ENCODE measurements around the gene EFNA2.
A peak's percentile ranks its signal among the peaks of the same experiment; 100 is the strongest.

EFNA2 gene

GRCh38 chr19:1259876-1260748, 25.6 kb upstream of the EFNA2 start:
- peak; percentile 21 for ATAC-seq
- TF ChIP-seq ZFP3 (CRISPR knock-in tag; IDR thresholded peaks at IDR 0.05): no peak
- no peak for TF ChIP-seq GLIS3 (CRISPR knock-in tag; IDR thresholded peaks at IDR 0.05)
- peak; percentile 30; the same call in 1 of the 2 replicates for TF ChIP-seq CSRNP3 (CRISPR knock-in tag; IDR thresholded peaks at IDR 0.05)
- TF ChIP-seq, protein P1, sequence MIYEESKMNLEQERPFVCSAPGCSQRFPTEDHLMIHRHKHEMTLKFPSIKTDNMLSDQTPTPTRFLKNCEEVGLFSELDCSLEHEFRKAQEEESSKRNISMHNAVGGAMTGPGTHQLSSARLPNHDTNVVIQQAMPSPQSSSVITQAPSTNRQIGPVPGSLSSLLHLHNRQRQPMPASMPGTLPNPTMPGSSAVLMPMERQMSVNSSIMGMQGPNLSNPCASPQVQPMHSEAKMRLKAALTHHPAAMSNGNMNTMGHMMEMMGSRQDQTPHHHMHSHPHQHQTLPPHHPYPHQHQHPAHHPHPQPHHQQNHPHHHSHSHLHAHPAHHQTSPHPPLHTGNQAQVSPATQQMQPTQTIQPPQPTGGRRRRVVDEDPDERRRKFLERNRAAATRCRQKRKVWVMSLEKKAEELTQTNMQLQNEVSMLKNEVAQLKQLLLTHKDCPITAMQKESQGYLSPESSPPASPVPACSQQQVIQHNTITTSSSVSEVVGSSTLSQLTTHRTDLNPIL (CRISPR knock-in tag; IDR thresholded peaks at IDR 0.05; ENCODE audit: low read depth): 0 out of 2 replicates have a peak, but pooled peaks have one; percentile 15

- TF ChIP-seq ZFP3 (CRISPR knock-in tag; IDR thresholded peaks at IDR 0.05) (peak; percentile 86), ISL1 (CRISPR knock-in tag; IDR thresholded peaks at IDR 0.05) (no peak), CSRNP3 (CRISPR knock-in tag; IDR thresholded peaks at IDR 0.05) (no peak)
- TF ChIP-seq, protein P2, sequence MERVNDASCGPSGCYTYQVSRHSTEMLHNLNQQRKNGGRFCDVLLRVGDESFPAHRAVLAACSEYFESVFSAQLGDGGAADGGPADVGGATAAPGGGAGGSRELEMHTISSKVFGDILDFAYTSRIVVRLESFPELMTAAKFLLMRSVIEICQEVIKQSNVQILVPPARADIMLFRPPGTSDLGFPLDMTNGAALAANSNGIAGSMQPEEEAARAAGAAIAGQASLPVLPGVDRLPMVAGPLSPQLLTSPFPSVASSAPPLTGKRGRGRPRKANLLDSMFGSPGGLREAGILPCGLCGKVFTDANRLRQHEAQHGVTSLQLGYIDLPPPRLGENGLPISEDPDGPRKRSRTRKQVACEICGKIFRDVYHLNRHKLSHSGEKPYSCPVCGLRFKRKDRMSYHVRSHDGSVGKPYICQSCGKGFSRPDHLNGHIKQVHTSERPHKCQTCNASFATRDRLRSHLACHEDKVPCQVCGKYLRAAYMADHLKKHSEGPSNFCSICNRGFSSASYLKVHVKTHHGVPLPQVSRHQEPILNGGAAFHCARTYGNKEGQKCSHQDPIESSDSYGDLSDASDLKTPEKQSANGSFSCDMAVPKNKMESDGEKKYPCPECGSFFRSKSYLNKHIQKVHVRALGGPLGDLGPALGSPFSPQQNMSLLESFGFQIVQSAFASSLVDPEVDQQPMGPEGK (CRISPR knock-in tag; IDR thresholded peaks at IDR 0.05; ENCODE audit: borderline replicate concordance): peak; percentile 91; the same call in 1 of the 2 replicates
- ATAC-seq: peak; percentile 76
Measured at GRCh38 chr19:1260749-1261537, 24.7 kb upstream of the EFNA2 start.

GRCh38 chr19:1261538-1261797, 24.2 kb upstream of the EFNA2 start:
- no peak for ATAC-seq
- TF ChIP-seq SNAI2 (CRISPR knock-in tag; IDR thresholded peaks at IDR 0.05): no peak
- no peak for TF ChIP-seq ZNF70 (CRISPR knock-in tag; IDR thresholded peaks at IDR 0.05)
- TF ChIP-seq, protein P2 (CRISPR knock-in tag; IDR thresholded peaks at IDR 0.05; ENCODE audit: borderline replicate concordance): peak; percentile 4; the same call in 1 of the 2 replicates

DNA sequence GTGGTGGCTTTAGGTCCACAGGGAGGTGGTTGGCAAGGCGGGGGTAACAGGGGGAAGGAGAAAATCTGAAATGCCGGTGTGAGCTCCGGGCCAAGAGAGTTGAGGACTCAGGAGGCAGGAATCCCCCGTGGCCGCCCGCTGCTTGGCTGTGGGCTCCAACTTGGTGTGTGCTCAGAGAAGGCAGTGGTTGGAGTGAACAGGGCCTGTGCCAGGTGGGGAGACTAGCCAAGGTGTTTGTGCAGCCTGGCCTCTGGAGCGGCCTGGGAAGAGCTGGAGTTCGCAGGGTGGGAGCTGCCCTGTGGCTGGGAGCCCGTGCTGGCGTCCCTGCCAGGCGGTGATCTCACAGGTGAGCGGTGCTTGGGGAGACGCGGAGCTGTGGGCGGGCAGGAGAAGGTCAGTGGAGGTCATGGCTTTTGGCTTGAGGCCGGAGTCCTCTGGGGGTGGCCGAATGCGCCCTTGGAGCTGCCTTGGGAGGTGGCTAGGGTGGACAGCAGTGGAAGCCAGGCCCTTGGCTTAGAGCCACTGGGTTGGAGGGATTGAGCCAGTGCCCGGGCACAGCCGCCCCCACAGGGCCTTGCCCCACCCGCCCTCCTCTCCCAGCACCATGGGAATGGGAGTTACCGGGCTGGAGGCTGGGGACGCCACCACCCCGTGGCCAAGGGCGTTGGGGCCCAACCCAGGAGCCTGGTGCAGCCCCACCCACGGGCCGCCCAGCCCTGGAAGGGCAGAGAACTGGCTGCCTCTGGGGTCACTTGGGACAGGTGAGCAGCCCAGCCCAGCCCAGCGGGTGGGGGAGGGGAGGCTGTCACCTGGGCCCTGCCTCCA, 23.7 kb upstream of the EFNA2 start:
- ATAC-seq: no peak
- TF ChIP-seq ZFP3 (CRISPR knock-in tag; IDR thresholded peaks at IDR 0.05): no peak
- TF ChIP-seq TCF4 (CRISPR knock-in tag; IDR thresholded peaks at IDR 0.05; ENCODE audit: borderline replicate concordance): no peak
- no peak for TF ChIP-seq SNAI2 (CRISPR knock-in tag; IDR thresholded peaks at IDR 0.05)
- no peak for TF ChIP-seq TOX (CRISPR knock-in tag; IDR thresholded peaks at IDR 0.05; ENCODE audit: borderline replicate concordance)
- no peak for TF ChIP-seq ARNTL (CRISPR knock-in tag; IDR thresholded peaks at IDR 0.05; ENCODE audit: borderline replicate concordance, low read depth)
- TF ChIP-seq OSR1 (CRISPR knock-in tag; IDR thresholded peaks at IDR 0.05): no peak
- TF ChIP-seq ISL1 (CRISPR knock-in tag; IDR thresholded peaks at IDR 0.05): no peak
- TF ChIP-seq, protein P2 (CRISPR knock-in tag; IDR thresholded peaks at IDR 0.05; ENCODE audit: borderline replicate concordance): no peak
- no peak for TF ChIP-seq GLIS3 (CRISPR knock-in tag; IDR thresholded peaks at IDR 0.05)
